ENCODE results near the gene DYRK3. TPM values are rescaled to one million over a fixed set of nuclear protein-coding genes. Genes with fewer than 3 reads are reported as not detected.

The DYRK3 gene
- total RNA-seq, 1 donor, result 27.7 TPM

DNA sequence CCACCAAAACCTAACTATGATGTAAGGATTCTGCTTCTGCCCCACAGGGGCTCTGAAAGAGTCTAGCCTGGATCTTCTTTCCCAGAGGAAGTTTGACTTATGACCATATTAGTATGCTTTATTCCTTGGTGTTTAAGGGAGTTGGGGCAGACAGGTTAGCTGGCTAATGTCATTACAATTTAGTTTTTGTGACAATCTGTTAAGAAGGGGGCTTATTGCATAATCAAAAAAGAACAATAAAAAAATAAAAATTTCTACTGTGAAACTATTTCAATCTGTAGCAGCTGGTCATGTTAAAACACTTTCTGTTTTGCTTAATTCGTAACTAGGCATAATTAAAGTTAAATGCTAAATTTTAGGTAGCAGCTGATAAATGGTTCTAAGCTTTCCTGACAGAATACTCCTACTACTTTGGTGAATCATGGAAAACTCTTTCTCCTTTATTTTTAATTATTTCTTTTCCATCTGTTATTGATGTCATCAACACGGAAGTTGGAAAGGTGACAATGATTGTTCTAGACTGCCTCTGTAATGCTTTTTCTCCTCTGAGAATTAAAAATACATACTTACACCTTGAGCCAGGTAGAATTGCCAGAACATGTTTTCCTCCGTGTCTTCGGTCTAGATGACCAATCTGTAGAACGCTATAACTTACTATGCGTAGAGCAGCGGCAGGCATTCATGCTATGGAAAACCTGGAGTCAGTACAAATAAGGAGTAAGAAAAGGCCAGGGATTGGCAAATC lies 18.6 kb downstream of the DYRK3 start:
- no peak overlapping the region for H3K4me3 ChIP-seq (ENCODE audit: low read depth, low read length)
- TF ChIP-seq CTCF (IDR thresholded peaks at IDR 0.05; ENCODE audit: insufficient read depth, low read length), result no peak
- DNase-seq (ENCODE audit: low read depth), result no peak

DNA sequence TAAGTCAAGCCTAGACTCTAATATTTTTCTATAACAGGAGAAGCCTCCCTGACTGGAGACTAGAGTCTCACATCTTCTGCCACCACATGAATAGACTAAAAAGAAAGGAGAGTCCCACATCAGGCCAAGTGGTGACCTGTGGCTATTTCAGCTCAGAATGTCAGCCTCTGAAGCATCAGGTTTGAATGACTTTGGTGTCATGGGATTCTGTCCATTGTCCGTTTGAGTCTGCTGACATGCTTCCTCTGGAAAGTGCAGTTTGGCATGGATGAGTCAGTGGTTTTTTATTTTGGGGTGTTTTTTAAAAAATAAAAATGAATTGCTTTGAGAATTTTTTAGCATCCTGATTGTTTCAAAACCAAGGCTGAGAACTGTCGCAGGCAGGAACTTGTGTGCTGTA lies 19.5 kb downstream of the DYRK3 start:
- no peak for DNase-seq (ENCODE audit: low read depth)

DNA sequence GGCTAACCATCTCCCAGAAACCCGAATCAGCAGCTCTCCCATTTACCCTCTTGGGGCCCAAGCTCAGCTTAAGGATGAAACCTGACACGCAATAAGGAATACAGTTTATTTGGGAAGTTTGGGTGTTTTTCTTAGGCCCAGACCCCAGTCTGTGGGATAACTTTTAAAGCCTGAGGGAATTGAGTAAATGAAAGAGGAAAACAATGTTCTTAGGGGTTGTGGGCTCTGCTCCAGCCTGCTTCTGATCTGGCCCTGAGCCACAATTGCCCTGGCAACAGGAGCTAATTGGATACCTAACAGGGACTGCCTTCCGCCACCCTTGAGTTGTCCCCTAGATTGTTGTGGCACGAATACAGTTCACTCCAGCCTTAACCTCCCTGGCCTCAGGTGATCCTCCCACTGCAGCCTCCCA lies 20.1 kb downstream of the DYRK3 start:
- no peak for TF ChIP-seq CTCF (IDR thresholded peaks at IDR 0.05; ENCODE audit: insufficient read depth, low read length)
- no peak for DNase-seq (ENCODE audit: low read depth)
- H3K4me3 ChIP-seq (ENCODE audit: low read depth, low read length), result no peak overlapping the region

More for the DNA sequence above, 19.5 kb downstream of the DYRK3 start:
- TF ChIP-seq CTCF (IDR thresholded peaks at IDR 0.05; ENCODE audit: insufficient read depth, low read length), result no peak
- H3K4me3 ChIP-seq (ENCODE audit: low read depth, low read length), result no peak overlapping the region

GRCh38 chr1:206656936-206657335 lies 21.6 kb downstream of the DYRK3 start:
- DNase-seq (ENCODE audit: low read depth), result no peak
- H3K4me3 ChIP-seq (ENCODE audit: low read depth, low read length), result no peak overlapping the region
- TF ChIP-seq CTCF (IDR thresholded peaks at IDR 0.05; ENCODE audit: insufficient read depth, low read length), result no peak

DNA sequence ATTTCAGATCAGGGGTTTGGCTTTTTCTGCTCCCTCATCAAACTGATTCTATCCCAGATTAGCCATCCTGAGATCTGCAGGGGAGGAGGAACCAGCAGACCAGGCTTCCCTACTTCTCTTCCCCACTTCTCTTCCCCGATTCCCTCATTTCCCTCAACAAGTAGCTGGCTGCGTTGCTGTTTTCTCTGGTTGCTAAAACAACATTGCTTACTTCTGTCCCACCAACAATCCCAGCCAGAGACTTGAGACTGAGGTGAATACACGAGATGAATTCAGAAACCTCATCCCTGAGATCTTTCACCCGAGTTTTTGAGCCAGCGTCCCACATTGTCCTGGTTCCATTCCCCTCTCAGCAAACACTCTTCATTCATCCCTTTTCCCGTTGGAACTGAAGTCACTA lies 22.4 kb downstream of the DYRK3 start:
- TF ChIP-seq CTCF (IDR thresholded peaks at IDR 0.05; ENCODE audit: insufficient read depth, low read length), result no peak
- no peak for DNase-seq (ENCODE audit: low read depth)
- no peak overlapping the region for H3K4me3 ChIP-seq (ENCODE audit: low read depth, low read length)

GRCh38 chr1:206658264-206658980 lies 23.1 kb downstream of the DYRK3 start:
- peak; percentile 65 for TF ChIP-seq CTCF (IDR thresholded peaks at IDR 0.05; ENCODE audit: insufficient read depth, low read length)
- no peak overlapping the region for H3K4me3 ChIP-seq (ENCODE audit: low read depth, low read length)
- no peak for DNase-seq (ENCODE audit: low read depth)
